Caco-2 (cell line): Measurements from ENCODE around the gene VASH1. TPM values are rescaled to one million over a fixed set of nuclear protein-coding genes. Genes with fewer than 3 reads are reported as not detected.
A peak's percentile ranks its signal among the peaks of the same experiment; 100 is the strongest.

Source experiments
- BruUV-seq: library from RNA; stranded (reverse); fragments of 400-500 nt; replicated peaks from 2 replicates; lab custom pipeline; 2021; lab: Mats Ljungman, UMichigan
- CTCF ChIA-PET: fragments of 300-600 bp; sonication (Branson Sonifier 250); formaldehyde crosslinking; loops from one replicate; lab custom pipeline; 2022; ENCODE audit warnings: antibody characterized with exemption; lab: Charles Lee
- POLR2A ChIA-PET: fragments of 300-600 bp; sonication (Branson Sonifier 250); formaldehyde crosslinking; loops from one replicate; lab custom pipeline; 2022; ENCODE audit warnings: antibody characterized with exemption; lab: Charles Lee
- DNase-seq, 2 experiments: peaks; one replicate each; pipeline versions ENCODE4 v3.0.0 to v3.0.0-alpha.2; 2020 to 2022
- H3K27me3 ChIP-seq: replicated peaks from 2 replicates; pipeline ENCODE4 v1.6.0; 2011; ENCODE audit warnings: low read length; ENCODE audit not compliant: control insufficient read depth, insufficient read depth
- H3K36me3 ChIP-seq: 2 replicates; pipeline ENCODE4 v1.5.1; 2011; ENCODE audit warnings: low read length; ENCODE audit not compliant: control insufficient read depth, insufficient read depth
- H3K4me1 ChIP-seq: fragments of 250-450 bp; sonication (Bioruptor Pico); 2 replicates; pipeline ENCODE4 v1.5.1; 2020; ENCODE audit warnings: mild to moderate bottlenecking
- H3K4me3 ChIP-seq: 2 replicates; pipeline ENCODE4 v1.5.1; 2011; ENCODE audit warnings: low read depth, mild to moderate bottlenecking, control low read depth, low read length
- H3K9me3 ChIP-seq: fragments of 250-450 bp; sonication (Bioruptor Pico); 2 replicates; pipeline ENCODE4 v1.5.1; 2020; ENCODE audit warnings: mild to moderate bottlenecking, moderate library complexity
- H3K27ac Mint-ChIP-seq: one replicate; pipeline ENCODE4 v1.8.0; 2022; ENCODE audit warnings: mixed read lengths; ENCODE audit not compliant: unreplicated experiment
- H3K27me3 Mint-ChIP-seq: one replicate; pipeline ENCODE4 v1.8.0; 2022; ENCODE audit warnings: mixed read lengths; ENCODE audit not compliant: insufficient read depth, unreplicated experiment
- H3K36me3 Mint-ChIP-seq: one replicate; pipeline ENCODE4 v1.8.0; 2022; ENCODE audit warnings: mild to moderate bottlenecking, mixed read lengths; ENCODE audit not compliant: insufficient read depth, unreplicated experiment
- H3K4me1 Mint-ChIP-seq: one replicate; pipeline ENCODE4 v1.8.0; 2022; ENCODE audit warnings: low read depth, mixed read lengths; ENCODE audit not compliant: unreplicated experiment
- H3K4me3 Mint-ChIP-seq: one replicate; pipeline ENCODE4 v1.8.0; 2022; ENCODE audit warnings: mild to moderate bottlenecking, moderate library complexity, mixed read lengths; ENCODE audit not compliant: unreplicated experiment
- H3K9me3 Mint-ChIP-seq: one replicate; pipeline ENCODE4 v1.8.0; 2022; ENCODE audit warnings: mixed read lengths; ENCODE audit not compliant: unreplicated experiment
- CTCF ChIP-seq, 2 experiments: fragments of 200-600 bp in 1 of 2; IDR thresholded peaks; 1 replicate in 1 of 2; 2 replicates in 1 of 2; pipeline versions ENCODE4 v1.5.1 to v1.8.0; 2011 to 2022; ENCODE audit warnings: antibody characterized with exemption in 1 of 2, control low read depth in 1 of 2, inconsistent platforms in 1 of 2, low read depth in 1 of 2, low read length in 1 of 2, mild to moderate bottlenecking in 1 of 2, moderate library complexity in 1 of 2; ENCODE audit not compliant: insufficient read depth in 1 of 2, severe bottlenecking in 1 of 2, unreplicated experiment in 1 of 2
- intact Hi-C: fragments of 100-400 bp; cut with micrococcal nuclease; formaldehyde crosslinking; loops from one replicate; pipeline ENCODE4 v1.10.0; 2022; ENCODE audit not compliant: unreplicated experiment
- total RNA-seq: library from RNA; stranded (reverse); gene quantifications from 2 replicates; pipeline ENCODE4 v1.2.3, GENCODE V29; 2022

The VASH1 gene
- total RNA-seq, 1 experiment from 2014 or later = 0.18 TPM

DNA sequence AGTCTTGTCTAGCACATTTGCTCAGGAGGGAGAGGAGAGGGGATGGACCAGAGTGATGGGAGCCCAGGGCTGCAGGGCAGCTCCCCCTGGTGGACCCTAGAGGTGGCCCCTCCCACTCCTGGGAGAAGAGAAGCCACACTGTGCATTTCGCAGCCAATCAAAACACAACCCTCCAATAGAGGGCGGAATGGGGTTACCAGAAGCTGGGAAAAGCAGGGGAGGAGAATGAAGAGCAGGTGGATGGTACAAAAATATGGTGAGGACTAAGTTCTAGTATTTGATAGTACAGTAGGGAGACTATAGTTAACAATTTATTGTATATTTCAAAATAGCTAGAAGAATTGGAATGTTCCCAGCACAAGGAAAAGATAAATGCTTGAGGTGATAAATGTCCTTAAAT, 23.6 kb downstream of the VASH1 start:
- H3K4me3 Mint-ChIP-seq = no peak overlapping the region
- no TSS peak for BruUV-seq
- Histone ChIP-seq H3K36me3 (no peaks in the 10 kb centered on the region), H3K9me3 (no peaks in the 10 kb centered on the region), H3K4me3 (no peak overlapping the region), H3K4me1 (no peaks in the 10 kb centered on the region), H3K27me3 (no peaks in the 10 kb centered on the region)
- POLR2A ChIA-PET = interaction anchor here (0.6 to 0.7 kb wide), 2 partner anchors 28 to 160 kb away, joined by 3 to 4 read pairs; partner anchors contain the start of gene ANGEL1
- H3K9me3 Mint-ChIP-seq = no peaks in the 10 kb centered on the region
- no peak overlapping the region for H3K27ac Mint-ChIP-seq
- DNase-seq = peak; percentile 81 to 88
- CTCF ChIA-PET = interaction anchor here (0.6 to 1.8 kb wide), 12 partner anchors 10 to 683 kb away, joined by 3 to 21 read pairs (median 5); partner anchors contain the start of gene ANGEL1
- intact Hi-C loops = loop anchor here (1.0 kb wide), 1 partner anchor 75 kb away; no protein-coding TSS in a partner anchor
- no peaks in the 10 kb centered on the region for H3K27me3 Mint-ChIP-seq
- TF ChIP-seq CTCF (IDR thresholded peaks at IDR 0.05; ENCODE audit: insufficient read depth in 1 of 2, low read depth in 1 of 2, low read length in 1 of 2, severe bottlenecking in 1 of 2, unreplicated experiment in 1 of 2) = peak; percentile 84 to 95
- no peaks in the 10 kb centered on the region for H3K4me1 Mint-ChIP-seq
- peaks cover 7% of the 10 kb centered on the region for H3K36me3 Mint-ChIP-seq

- no peaks in the 10 kb centered on the region for H3K9me3 ChIP-seq
- ChIA-PET CTCF (no interaction called here), POLR2A (no interaction called here)
- no peaks in the 10 kb centered on the region for H3K36me3 ChIP-seq
- no peaks in the 10 kb centered on the region for H3K4me1 ChIP-seq
- TF ChIP-seq CTCF (IDR thresholded peaks at IDR 0.05; ENCODE audit: insufficient read depth in 1 of 2, low read depth in 1 of 2, low read length in 1 of 2, severe bottlenecking in 1 of 2, unreplicated experiment in 1 of 2) = no peak
- no peak for DNase-seq
- no peaks in the 10 kb centered on the region for H3K9me3 Mint-ChIP-seq
- H3K4me3 Mint-ChIP-seq = no peak overlapping the region
- intact Hi-C loops = no loop called here
- no peaks in the 10 kb centered on the region for H3K27me3 Mint-ChIP-seq
- no peak overlapping the region for H3K27ac Mint-ChIP-seq
- no peak overlapping the region for H3K4me3 ChIP-seq
- no peaks in the 10 kb centered on the region for H3K27me3 ChIP-seq
- H3K36me3 Mint-ChIP-seq = peaks cover 7% of the 10 kb centered on the region
- H3K4me1 Mint-ChIP-seq = no peaks in the 10 kb centered on the region
- no TSS peak for BruUV-seq
These were observed 25.3 kb downstream of the VASH1 start for GRCh38 chr14:76786601-76787000.

DNA sequence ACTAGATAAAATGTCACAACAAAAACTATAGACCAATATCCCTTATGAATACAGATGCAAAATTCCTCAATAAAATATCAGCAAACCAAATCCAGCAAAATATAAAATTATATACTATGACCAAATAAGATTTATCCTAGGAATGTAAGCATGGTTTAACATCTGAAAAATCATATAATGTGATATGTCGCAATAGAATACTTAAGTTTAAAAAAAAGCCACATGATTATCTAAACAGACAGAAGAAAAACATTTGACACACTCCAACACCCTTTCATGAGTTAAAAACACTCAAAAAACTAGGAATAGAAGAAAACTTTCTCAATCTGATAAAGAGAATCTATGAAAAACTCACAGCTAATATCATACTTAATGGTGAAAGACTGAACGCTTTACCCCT, 31.2 kb downstream of the VASH1 start:
- TF ChIP-seq CTCF (IDR thresholded peaks at IDR 0.05; ENCODE audit: insufficient read depth in 1 of 2, low read depth in 1 of 2, low read length in 1 of 2, severe bottlenecking in 1 of 2, unreplicated experiment in 1 of 2) = no peak
- Mint-ChIP-seq H3K4me1 (no peaks in the 10 kb centered on the region), H3K27ac (no peak overlapping the region), H3K9me3 (no peaks in the 10 kb centered on the region), H3K27me3 (no peaks in the 10 kb centered on the region), H3K4me3 (no peak overlapping the region), H3K36me3 (no peaks in the 10 kb centered on the region)
- ChIA-PET POLR2A (no interaction called here), CTCF (no interaction called here)
- no peak for DNase-seq
- H3K27me3 ChIP-seq = no peaks in the 10 kb centered on the region
- intact Hi-C loops = no loop called here
- no peaks in the 10 kb centered on the region for H3K36me3 ChIP-seq
- no TSS peak for BruUV-seq
- H3K9me3 ChIP-seq = no peaks in the 10 kb centered on the region
- H3K4me3 ChIP-seq = no peak overlapping the region
- H3K4me1 ChIP-seq = no peaks in the 10 kb centered on the region
